SK-N-SH (cell line): ENCODE measurements around the gene ZNF775. TPM values are rescaled to one million over a fixed set of nuclear protein-coding genes. Genes with fewer than 3 reads are reported as not detected.

Source experiments
- CTCF ChIA-PET: fragments of 300-600, 350-600 bp; formaldehyde crosslinking; extraction: SDS; loops from one replicate; lab custom pipeline; 2021; lab: Yijun Ruan, JAX
- POLR2A ChIA-PET: fragments of 350-600 bp; sonication (Branson Sonifier 250); formaldehyde crosslinking; extraction: SDS; loops from one replicate; lab custom pipeline; 2020; ENCODE audit warnings: antibody characterized with exemption, inconsistent platforms; lab: Yijun Ruan, JAX
- DNase-seq: peaks from one replicate; pipeline ENCODE4 v3.0.0; 2012
- H2AFZ ChIP-seq: fragments of 200-600 bp; sonication (generic); 2 replicates; pipeline ENCODE4 v1.8.1; 2016; ENCODE audit warnings: antibody characterized with exemption, mild to moderate bottlenecking, low read depth
- H3F3A ChIP-seq: fragments of 200-600 bp; sonication (generic); replicated peaks from 2 replicates; pipeline ENCODE3; 2016; ENCODE audit warnings: antibody characterized with exemption, mild to moderate bottlenecking; ENCODE audit not compliant: insufficient read depth
- H3K27ac ChIP-seq, 2 experiments: fragments of 200-500 bp in 1 of 2; fragments of 200-600 bp in 1 of 2; sonication (Bioruptor generic) in 1 of 2; sonication (generic), shearing (Covaris generic) in 1 of 2; 2 replicates each; pipeline versions ENCODE4 v1.5.1 to v1.6.1; 2014 to 2016; ENCODE audit warnings: low read depth in 2 of 2, inconsistent platforms in 1 of 2, low read length in 1 of 2, mild to moderate bottlenecking in 1 of 2, mixed read lengths in 1 of 2
- H3K27me3 ChIP-seq: fragments of 200-600 bp; sonication (generic), shearing (Covaris generic); 2 replicates; pipeline ENCODE4 v1.6.1; 2016; ENCODE audit warnings: mixed run types; ENCODE audit not compliant: insufficient read depth
- H3K36me3 ChIP-seq, 2 experiments: fragments of 200-500 bp in 1 of 2; fragments of 200-600 bp in 1 of 2; sonication (Bioruptor generic) in 1 of 2; sonication (generic) in 1 of 2; replicated peaks in 1 of 2; 2 replicates each; pipeline versions ENCODE3 to v1.5.1; 2014 to 2016; ENCODE audit warnings: low read length in 1 of 2, mild to moderate bottlenecking in 1 of 2; ENCODE audit not compliant: insufficient read depth in 2 of 2, control insufficient read depth in 1 of 2
- H3K4me1 ChIP-seq, 2 experiments: fragments of 200-500 bp in 1 of 2; fragments of 200-600 bp in 1 of 2; sonication (Bioruptor generic) in 1 of 2; sonication (generic), shearing (Covaris generic) in 1 of 2; 2 replicates each; pipeline versions ENCODE4 v1.5.1 to v1.6.1; 2014 to 2016; ENCODE audit warnings: low read depth in 1 of 2, low read length in 1 of 2, mixed run types in 1 of 2; ENCODE audit not compliant: insufficient read depth in 2 of 2, control insufficient read depth in 1 of 2
- H3K4me2 ChIP-seq: fragments of 200-600 bp; sonication (generic), shearing (Covaris generic); 2 replicates; pipeline ENCODE4 v1.6.1; 2017; ENCODE audit warnings: mixed run types
- H3K4me3 ChIP-seq, 2 experiments: fragments of 200-500 bp in 1 of 2; fragments of 200-600 bp in 1 of 2; sonication (Bioruptor generic) in 1 of 2; sonication (generic), shearing (Covaris generic) in 1 of 2; 2 replicates each; pipeline versions ENCODE4 v1.5.1 to v1.8.1; 2014 to 2016; ENCODE audit warnings: low read depth in 2 of 2, inconsistent platforms in 1 of 2, low read length in 1 of 2, mild to moderate bottlenecking in 1 of 2, mixed read lengths in 1 of 2, moderate library complexity in 1 of 2
- H3K79me2 ChIP-seq: fragments of 200-600 bp; sonication (generic); 2 replicates; pipeline ENCODE4 v1.8.1; 2017; ENCODE audit warnings: mild to moderate bottlenecking; ENCODE audit not compliant: insufficient read depth
- H3K9ac ChIP-seq: fragments of 200-600 bp; sonication (generic); 2 replicates; pipeline ENCODE4 v1.6.1; 2017; ENCODE audit warnings: mixed run types
- H3K9me2 ChIP-seq: fragments of 200-600 bp; sonication (generic); 2 replicates; pipeline ENCODE4 v1.6.1; 2017; ENCODE audit warnings: mixed run types
- H3K9me3 ChIP-seq: fragments of 200-600 bp; sonication (generic); 2 replicates; pipeline ENCODE4 v1.6.1; 2017; ENCODE audit warnings: mixed run types, mild to moderate bottlenecking, moderate library complexity
- H4K20me1 ChIP-seq: fragments of 200-600 bp; sonication (generic); 2 replicates; pipeline ENCODE4 v1.6.1; 2017; ENCODE audit warnings: mild to moderate bottlenecking, mixed run types; ENCODE audit not compliant: insufficient read depth
- EZH2phosphoT487 ChIP-seq: fragments of 200-600 bp; sonication (generic); IDR thresholded peaks from 2 replicates; pipeline ENCODE4 v1.6.1; 2017; ENCODE audit warnings: low read depth, mixed run types, mild to moderate bottlenecking, antibody characterized with exemption, moderate library complexity, borderline replicate concordance
- FOSL2 ChIP-seq: IDR thresholded peaks from 2 replicates; pipeline ENCODE4 v1.4.0; 2012; ENCODE audit warnings: low read depth, mild to moderate bottlenecking, moderate library complexity, borderline replicate concordance
- FOXJ3 ChIP-seq: sonication (generic); formaldehyde crosslinking; IDR thresholded peaks from 2 replicates; pipeline ENCODE4 v1.5.1; 2020; ENCODE audit warnings: mild to moderate bottlenecking, missing genetic modification reagents
- GABPA ChIP-seq: IDR thresholded peaks from 2 replicates; pipeline ENCODE4 v1.4.0; 2012; ENCODE audit warnings: low read depth, mild to moderate bottlenecking
- GATA2 ChIP-seq: sonication (generic); formaldehyde crosslinking; IDR thresholded peaks from 2 replicates; pipeline ENCODE4 v1.5.0; 2020; ENCODE audit warnings: mild to moderate bottlenecking, missing genetic modification reagents
- MXI1 ChIP-seq: IDR thresholded peaks from 2 replicates; pipeline ENCODE4 v1.6.1; 2012; ENCODE audit warnings: mild to moderate bottlenecking, low read depth, low read length, improper control_type of control experiment
- NRF1 ChIP-seq: IDR thresholded peaks from 2 replicates; pipeline ENCODE4 v1.6.1; 2012; ENCODE audit warnings: low read depth, mild to moderate bottlenecking, low read length
- POLR2AphosphoS5 ChIP-seq: IDR thresholded peaks from 2 replicates; pipeline ENCODE4 v1.6.1; 2012; ENCODE audit warnings: low read depth, low read length
- RAD21 ChIP-seq: IDR thresholded peaks from 2 replicates; pipeline ENCODE4 v1.6.1; 2012; ENCODE audit warnings: mild to moderate bottlenecking, low read length
- RFX5 ChIP-seq: IDR thresholded peaks from 2 replicates; pipeline ENCODE4 v1.6.1; 2012; ENCODE audit warnings: mild to moderate bottlenecking, improper control_type of control experiment, low read length
- RXRA ChIP-seq: IDR thresholded peaks from 2 replicates; pipeline ENCODE4 v1.4.0; 2012; ENCODE audit warnings: low read depth, mild to moderate bottlenecking, borderline replicate concordance
- SIN3A ChIP-seq: IDR thresholded peaks from 2 replicates; pipeline ENCODE4 v1.6.1; 2012; ENCODE audit warnings: low read depth, mild to moderate bottlenecking, low read length, moderate library complexity, borderline replicate concordance
- SMC3 ChIP-seq: IDR thresholded peaks from 2 replicates; pipeline ENCODE4 v1.6.1; 2012; ENCODE audit warnings: low read depth, low read length, improper control_type of control experiment
- TAF1 ChIP-seq: IDR thresholded peaks from 2 replicates; pipeline ENCODE4 v1.6.1; 2012; ENCODE audit warnings: low read depth, mild to moderate bottlenecking, low read length, moderate library complexity, borderline replicate concordance
- TEAD4 ChIP-seq: IDR thresholded peaks from 2 replicates; pipeline ENCODE4 v1.4.0; 2012; ENCODE audit warnings: mild to moderate bottlenecking, borderline replicate concordance; ENCODE audit not compliant: insufficient read depth
- WGBS: methylation state at CpG from one replicate; pipeline ENCODE4 v1.1.6; 2017; ENCODE audit warnings: low lambda C conversion rate; 5-methylcytosine and 5-hydroxymethylcytosine counted together
- polyA plus RNA-seq, 3 experiments: library from polyadenylated mRNA; depleted of rRNA; stranded (reverse); fragments of >200 nt; gene quantifications; 2 replicates each; pipeline ENCODE4 v1.2.3, GENCODE V29; 2012
- TF ChIP-seq, protein P1 (sequence below): IDR thresholded peaks from 2 replicates; pipeline ENCODE4 v1.4.0; 2012; ENCODE audit warnings: low read depth, borderline replicate concordance
- TF ChIP-seq, protein P2 (sequence below): IDR thresholded peaks from 2 replicates; pipeline ENCODE4 v1.4.0; 2012; ENCODE audit warnings: low read depth
- TF ChIP-seq, protein P3 (sequence below): fragments of 200-600 bp; sonication (generic); IDR thresholded peaks from 2 replicates; pipeline ENCODE4 v1.6.1; 2017; ENCODE audit warnings: antibody characterized with exemption, mild to moderate bottlenecking, moderate library complexity

ZNF775 gene
- polyA plus RNA-seq, 1 of the 3 experiments (the other 2 are of a cell fraction), result 5.0 TPM

DNA sequence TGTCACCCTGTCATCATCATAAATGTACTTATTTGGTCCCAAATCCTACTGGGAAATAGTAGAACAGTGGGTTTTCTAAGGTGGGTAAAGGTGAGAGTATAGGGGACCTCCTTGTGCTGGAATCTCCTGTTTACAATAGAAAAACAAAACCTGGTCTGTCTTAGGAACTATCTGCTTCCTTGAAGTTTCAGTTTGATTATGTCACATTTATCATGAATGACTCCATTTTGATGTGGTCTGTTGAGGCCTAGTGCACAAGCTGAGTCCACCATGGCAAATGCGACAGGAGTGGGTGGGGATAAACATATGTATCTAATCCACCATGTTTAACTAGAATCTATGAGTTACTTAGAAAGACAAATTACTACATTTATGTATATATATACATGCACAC is 23.5 kb upstream of the ZNF775 start:
- Histone ChIP-seq H3K9me3 (no peaks in the 10 kb centered on the region), H3K4me1 (no peaks in the 10 kb centered on the region), H3K79me2 (no peaks in the 10 kb centered on the region), H3K9ac (no peak overlapping the region), H3K27ac (no peak overlapping the region), H3K9me2 (no peaks in the 10 kb centered on the region), H3K36me3 (no peaks in the 10 kb centered on the region), H3K4me2 (no peak overlapping the region), H3K27me3 (no peaks in the 10 kb centered on the region)
- WGBS, result 82% methylated on average over 1 of the region's 1 CpG
- TF ChIP-seq GATA2 (no peak), MXI1 (no peak), TAF1 (no peak), RXRA (no peak), GABPA (no peak), SIN3A (no peak), FOXJ3 (no peak), FOSL2 (no peak), TEAD4 (no peak)
- TF ChIP-seq, protein P1, sequence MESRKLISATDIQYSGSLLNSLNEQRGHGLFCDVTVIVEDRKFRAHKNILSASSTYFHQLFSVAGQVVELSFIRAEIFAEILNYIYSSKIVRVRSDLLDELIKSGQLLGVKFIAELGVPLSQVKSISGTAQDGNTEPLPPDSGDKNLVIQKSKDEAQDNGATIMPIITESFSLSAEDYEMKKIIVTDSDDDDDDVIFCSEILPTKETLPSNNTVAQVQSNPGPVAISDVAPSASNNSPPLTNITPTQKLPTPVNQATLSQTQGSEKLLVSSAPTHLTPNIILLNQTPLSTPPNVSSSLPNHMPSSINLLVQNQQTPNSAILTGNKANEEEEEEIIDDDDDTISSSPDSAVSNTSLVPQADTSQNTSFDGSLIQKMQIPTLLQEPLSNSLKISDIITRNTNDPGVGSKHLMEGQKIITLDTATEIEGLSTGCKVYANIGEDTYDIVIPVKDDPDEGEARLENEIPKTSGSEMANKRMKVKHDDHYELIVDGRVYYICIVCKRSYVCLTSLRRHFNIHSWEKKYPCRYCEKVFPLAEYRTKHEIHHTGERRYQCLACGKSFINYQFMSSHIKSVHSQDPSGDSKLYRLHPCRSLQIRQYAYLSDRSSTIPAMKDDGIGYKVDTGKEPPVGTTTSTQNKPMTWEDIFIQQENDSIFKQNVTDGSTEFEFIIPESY, result no peak
- TF ChIP-seq, protein P2, sequence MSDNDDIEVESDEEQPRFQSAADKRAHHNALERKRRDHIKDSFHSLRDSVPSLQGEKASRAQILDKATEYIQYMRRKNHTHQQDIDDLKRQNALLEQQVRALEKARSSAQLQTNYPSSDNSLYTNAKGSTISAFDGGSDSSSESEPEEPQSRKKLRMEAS, result no peak
- TF ChIP-seq, protein P3, sequence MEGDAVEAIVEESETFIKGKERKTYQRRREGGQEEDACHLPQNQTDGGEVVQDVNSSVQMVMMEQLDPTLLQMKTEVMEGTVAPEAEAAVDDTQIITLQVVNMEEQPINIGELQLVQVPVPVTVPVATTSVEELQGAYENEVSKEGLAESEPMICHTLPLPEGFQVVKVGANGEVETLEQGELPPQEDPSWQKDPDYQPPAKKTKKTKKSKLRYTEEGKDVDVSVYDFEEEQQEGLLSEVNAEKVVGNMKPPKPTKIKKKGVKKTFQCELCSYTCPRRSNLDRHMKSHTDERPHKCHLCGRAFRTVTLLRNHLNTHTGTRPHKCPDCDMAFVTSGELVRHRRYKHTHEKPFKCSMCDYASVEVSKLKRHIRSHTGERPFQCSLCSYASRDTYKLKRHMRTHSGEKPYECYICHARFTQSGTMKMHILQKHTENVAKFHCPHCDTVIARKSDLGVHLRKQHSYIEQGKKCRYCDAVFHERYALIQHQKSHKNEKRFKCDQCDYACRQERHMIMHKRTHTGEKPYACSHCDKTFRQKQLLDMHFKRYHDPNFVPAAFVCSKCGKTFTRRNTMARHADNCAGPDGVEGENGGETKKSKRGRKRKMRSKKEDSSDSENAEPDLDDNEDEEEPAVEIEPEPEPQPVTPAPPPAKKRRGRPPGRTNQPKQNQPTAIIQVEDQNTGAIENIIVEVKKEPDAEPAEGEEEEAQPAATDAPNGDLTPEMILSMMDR, result no peak
- TF ChIP-seq, all 33 proteins: peak for 0
- DNase-seq, result no peak
- H2AFZ ChIP-seq, result no peak overlapping the region
- no peaks in the 10 kb centered on the region for H4K20me1 ChIP-seq
- ChIA-PET POLR2A (no interaction called here), CTCF (interaction anchor here (0.6 to 5.7 kb wide), 19 partner anchors 8 to 364 kb away, joined by 3 to 57 read pairs (median 4); partner anchors contain the start of genes ACTR3C, LRRC61 and REPIN1)
- H3K4me3 ChIP-seq, result no peak overlapping the region
- H3F3A ChIP-seq, result no peaks in the 10 kb centered on the region

DNA sequence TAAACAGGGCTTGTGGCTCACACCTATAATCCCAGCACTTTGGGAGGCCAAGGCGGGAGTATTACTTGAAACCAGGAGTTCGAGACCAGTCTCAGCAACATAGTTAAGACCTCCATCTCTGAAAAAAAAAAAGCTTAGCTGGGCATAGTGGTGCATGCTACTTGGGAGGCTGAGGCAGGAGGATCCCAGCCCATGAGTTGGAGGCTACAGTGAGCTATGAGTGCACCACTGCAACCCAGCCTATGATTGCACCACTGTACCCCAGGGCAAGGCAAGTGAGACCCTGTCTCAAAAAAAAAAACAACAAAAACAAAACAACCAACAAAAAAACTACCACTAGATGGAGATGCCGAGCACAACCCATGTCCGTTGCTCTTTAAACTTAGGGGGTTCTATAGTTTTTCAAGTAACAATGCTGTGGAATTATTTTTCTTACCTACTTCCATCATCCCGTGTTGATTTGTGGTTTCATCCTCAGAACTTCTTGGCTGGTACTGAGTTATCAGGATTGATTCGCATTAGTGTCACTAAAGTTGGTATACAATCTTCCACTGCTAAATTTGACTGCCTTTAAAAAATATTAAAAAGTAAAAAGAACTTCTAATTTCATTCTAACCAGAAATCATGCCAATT is 22.7 kb upstream of the ZNF775 start:
- WGBS, result 20% methylated on average over 6 of the region's 6 CpGs
- Histone ChIP-seq H3K27me3 (no peaks in the 10 kb centered on the region), H2AFZ (peak overlapping the region; percentile 24; the same call in 1 of the 2 replicates), H3F3A (no peaks in the 10 kb centered on the region), H3K79me2 (no peaks in the 10 kb centered on the region), H3K36me3 (no peaks in the 10 kb centered on the region), H3K4me1 (no peaks in the 10 kb centered on the region), H3K4me2 (no peak overlapping the region), H4K20me1 (no peaks in the 10 kb centered on the region), H3K9me3 (no peaks in the 10 kb centered on the region), H3K9me2 (no peaks in the 10 kb centered on the region), H3K9ac (no peak overlapping the region), H3K4me3 (no peak overlapping the region), H3K27ac (no peak overlapping the region)
- ChIA-PET POLR2A (no interaction called here), CTCF (interaction anchor here (0.7 to 5.7 kb wide), 22 partner anchors 9 to 93 kb away, joined by 3 to 57 read pairs (median 4); partner anchors contain the start of genes ACTR3C, LRRC61 and REPIN1)
- TF ChIP-seq FOSL2, result no peak
- TF ChIP-seq POLR2AphosphoS5, result no peak
- peak; percentile 80 for TF ChIP-seq RAD21
- no peak for TF ChIP-seq FOXJ3
- peak; percentile 88 for TF ChIP-seq SMC3
- TF ChIP-seq RFX5, result peak; percentile 35; the same call in 1 of the 2 replicates
- TF ChIP-seq EZH2phosphoT487, result no peak
- 0 out of 2 replicates have a peak, but pooled peaks have one; percentile 13 for TF ChIP-seq NRF1
- no peak for TF ChIP-seq GABPA
- no peak for TF ChIP-seq TEAD4
- TF ChIP-seq GATA2, result no peak
- TF ChIP-seq, protein P3, result peak; percentile 95
- peak; percentile 77 for DNase-seq
